Adipose tissue (tissue), 3 donors: ENCODE data around the gene GCA. TPM values are rescaled to one million over a fixed set of nuclear protein-coding genes. Genes with fewer than 3 reads are reported as not detected.

Experiments
- H3K27ac ChIP-seq: one replicate; pipeline ENCODE4 v1.5.1; 2013; ENCODE audit warnings: low read depth, low read length
- WGBS, 3 donors: extraction: QIAGEN DNeasy Blood & Tissue Kit; methylation state at CpG; one replicate each; pipeline ENCODE4 v1.1.7; 2013; 5-methylcytosine and 5-hydroxymethylcytosine counted together
- polyA plus RNA-seq, 3 donors: library from polyadenylated mRNA; stranded (reverse); fragments of 200-250 nt; gene quantifications; one replicate each; pipeline ENCODE4 v1.2.3, GENCODE V29; 2013
- donor health status: healthy with polysubstance abuse.
- donor health status: Bipolar disorder and iron deficiency.
- donor health status: healthy.

The GCA gene
- 10 to 100 TPM; 17.7 to 56.0 (median 36.6) TPM for polyA plus RNA-seq

GRCh38 chr2:162343824-162344616 is at the start of gene GCA:
Gene GCA, plus strand, starts transcription at chr2:162344132. Its CDS starts 117 bp downstream, at chr2:162344249.
- H3K27ac ChIP-seq = peak within 1 kb of the TSS; percentile 62
- WGBS, 3 donors = 0 to 1% (median 1%) methylated on average over 38 to 57 of the region's 57 CpGs

DNA sequence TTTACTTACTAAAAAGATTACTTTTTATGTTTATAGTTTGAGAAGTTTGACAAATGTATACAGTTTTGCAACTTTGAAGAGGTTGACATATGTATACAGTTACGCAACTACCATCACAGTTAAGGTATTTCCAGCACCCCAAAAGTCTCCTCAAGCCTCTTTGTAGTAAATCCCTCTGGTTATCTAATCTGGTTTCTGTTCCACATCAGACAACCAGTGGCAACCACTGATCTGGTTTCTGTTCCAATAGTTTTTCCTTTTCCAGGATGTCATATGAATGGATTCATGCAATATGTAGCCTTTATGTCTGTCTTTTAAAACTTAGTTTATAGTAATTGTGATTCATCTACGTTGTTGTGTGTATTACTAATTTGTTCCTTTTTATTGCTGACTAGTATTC is 48.9 kb upstream of the GCA start:
- H3K27ac ChIP-seq = no peak overlapping the region
- WGBS, 3 donors = 90 to 93% (median 91%) methylated on average over 2 of the region's 2 CpGs

DNA sequence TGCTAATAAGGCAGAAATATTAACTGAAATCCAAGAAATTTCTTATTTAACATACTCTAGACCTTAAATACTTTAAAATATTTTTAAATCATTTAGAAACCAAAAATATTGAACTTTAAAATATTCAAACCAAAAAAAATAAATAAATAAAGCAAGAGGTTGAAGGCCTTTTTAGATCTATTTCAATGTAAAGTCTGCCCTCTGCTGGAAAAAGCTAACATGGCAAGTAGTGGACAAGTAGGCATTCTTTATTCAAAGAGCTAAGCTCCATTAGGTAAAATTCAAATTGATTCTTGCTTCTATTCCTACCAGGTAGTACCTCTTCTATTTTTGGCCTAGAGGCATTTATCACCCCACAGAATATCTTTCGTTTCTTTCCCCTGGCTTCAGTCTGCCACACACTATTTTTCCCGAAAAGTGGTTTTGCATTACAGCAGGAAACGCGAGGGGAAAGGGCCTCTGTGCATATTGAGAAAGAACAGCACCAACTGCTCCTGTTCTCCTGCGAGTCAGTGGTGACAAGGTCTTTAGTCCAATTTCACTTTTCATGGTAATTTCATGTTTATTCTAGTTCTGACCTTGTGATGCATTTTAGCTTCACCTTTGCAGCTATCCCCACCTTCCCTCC is 45.9 kb upstream of the GCA start:
- no peak overlapping the region for H3K27ac ChIP-seq
- 41 to 62% (median 42%) methylated on average over 5 of the region's 5 CpGs for WGBS, 3 donors

GRCh38 chr2:162298669-162299335 is 45.1 kb upstream of the GCA start:
- 79 to 95% (median 89%) methylated on average over 9 of the region's 9 CpGs for WGBS, 3 donors
- no peak overlapping the region for H3K27ac ChIP-seq

DNA sequence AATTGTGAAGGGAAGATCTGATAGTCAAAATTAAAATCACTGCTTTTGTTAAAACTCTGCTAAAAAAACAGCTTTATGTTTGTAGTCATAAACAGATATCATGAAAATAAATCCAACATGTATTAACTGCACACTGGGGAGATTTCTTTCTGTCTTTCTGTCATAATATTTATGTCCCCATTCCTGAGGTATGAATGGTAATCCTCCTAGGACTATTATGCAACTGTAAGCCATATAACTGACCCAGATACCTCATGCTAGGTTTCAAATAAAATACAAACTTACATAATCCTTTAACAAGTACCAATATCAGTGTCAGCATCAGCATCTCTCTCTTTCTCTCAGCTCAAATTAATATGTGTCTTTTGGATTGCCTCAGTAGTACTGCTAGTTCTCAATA is 43.7 kb upstream of the GCA start:
- H3K27ac ChIP-seq = no peak overlapping the region

DNA sequence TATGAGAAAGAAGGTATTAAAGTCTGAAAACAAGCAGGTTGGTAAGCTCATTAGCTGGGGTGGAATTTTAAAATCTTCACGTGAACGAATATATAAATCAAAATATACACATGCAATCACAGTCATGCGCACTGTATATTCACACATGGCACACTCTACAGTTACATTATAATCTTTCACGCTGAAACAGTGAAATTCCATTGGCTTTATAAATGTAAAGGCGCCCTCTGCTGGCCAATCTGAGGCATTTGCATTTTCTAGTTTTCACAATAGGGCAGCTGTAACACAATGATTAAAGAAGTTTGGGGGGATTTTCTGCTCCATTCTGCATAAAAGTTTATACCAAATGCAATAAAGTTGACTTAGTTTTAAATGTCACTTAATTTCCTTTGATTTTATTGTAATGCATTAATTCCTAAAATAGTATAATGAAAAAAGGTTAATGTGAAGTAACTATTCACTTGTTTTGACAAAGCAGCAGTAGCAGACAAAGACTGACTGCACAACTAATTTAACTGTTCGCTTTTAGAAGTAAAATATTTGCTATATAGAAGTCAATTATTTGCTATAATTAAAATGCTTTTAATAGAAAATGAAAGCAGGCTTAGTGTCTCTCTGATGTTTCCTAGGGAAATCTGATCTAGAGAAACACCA is 42.7 kb upstream of the GCA start:
- 7 to 11% (median 8%) methylated on average over 6 of the region's 6 CpGs for WGBS, 3 donors
- no peak overlapping the region for H3K27ac ChIP-seq

DNA sequence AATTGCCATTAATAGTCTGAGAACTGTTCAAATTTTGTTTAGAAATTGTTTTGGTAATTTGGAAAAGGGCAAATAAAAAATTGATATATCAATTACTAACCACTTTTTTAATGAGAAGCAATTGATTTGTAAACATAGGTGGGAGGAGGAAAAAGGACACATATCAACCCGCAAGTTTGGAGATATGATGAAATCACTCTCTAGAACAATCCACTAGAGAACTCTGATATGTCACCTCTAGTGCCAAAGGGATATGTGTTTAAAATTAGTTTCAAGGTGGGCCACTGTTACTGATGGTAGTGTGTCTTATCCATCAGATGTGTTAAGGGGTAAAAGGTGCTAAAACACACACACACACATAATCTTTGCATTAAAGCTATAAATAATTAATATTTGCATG is 42.1 kb upstream of the GCA start:
- H3K27ac ChIP-seq = no peak overlapping the region
- 63 to 71% (median 63%) methylated on average over 1 of the region's 1 CpG for WGBS, 3 donors

GRCh38 chr2:162305901-162306300 is 38.0 kb upstream of the GCA start:
- WGBS, 3 donors = 86 to 92% (median 92%) methylated on average over 3 of the region's 3 CpGs

GRCh38 chr2:162308747-162309503 is 35.0 kb upstream of the GCA start:
- 73 to 92% (median 82%) methylated on average over 3 of the region's 3 CpGs for WGBS, 3 donors
- H3K27ac ChIP-seq = no peak overlapping the region

More at GRCh38 chr2:162305901-162306300, 38.0 kb upstream of the GCA start:
- H3K27ac ChIP-seq = no peak overlapping the region

GRCh38 chr2:162312853-162313252 is 31.1 kb upstream of the GCA start:
- H3K27ac ChIP-seq = no peak overlapping the region
- WGBS, 3 donors = 88 to 93% (median 89%) methylated on average over 1 of the region's 1 CpG

GRCh38 chr2:162315938-162316337 is 28.0 kb upstream of the GCA start:
- WGBS, 3 donors = 76 to 88% (median 88%) methylated on average over 4 of the region's 4 CpGs

DNA sequence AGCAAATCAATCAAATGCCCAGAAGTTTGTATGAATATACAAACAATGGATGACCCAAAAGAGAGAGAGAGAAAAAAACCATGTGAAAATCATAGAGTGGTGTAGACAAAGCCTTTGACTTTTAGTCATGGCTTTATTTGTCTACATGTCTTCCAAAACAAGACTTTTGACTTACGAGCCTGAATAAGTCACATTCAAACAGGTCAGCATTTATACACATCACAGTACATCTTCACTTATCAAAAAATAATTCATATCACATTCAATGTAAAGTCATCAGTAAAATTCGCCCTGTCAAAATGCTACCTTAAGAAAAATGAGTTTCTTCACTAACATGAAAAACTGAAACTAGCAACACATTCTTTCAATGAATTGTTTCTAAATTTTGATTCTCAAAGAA is 27.3 kb upstream of the GCA start:
- WGBS, 3 donors = 84 to 88% (median 84%) methylated on average over 2 of the region's 2 CpGs
- H3K27ac ChIP-seq = no peak overlapping the region

More at GRCh38 chr2:162315938-162316337, 28.0 kb upstream of the GCA start:
- H3K27ac ChIP-seq = no peak overlapping the region

DNA sequence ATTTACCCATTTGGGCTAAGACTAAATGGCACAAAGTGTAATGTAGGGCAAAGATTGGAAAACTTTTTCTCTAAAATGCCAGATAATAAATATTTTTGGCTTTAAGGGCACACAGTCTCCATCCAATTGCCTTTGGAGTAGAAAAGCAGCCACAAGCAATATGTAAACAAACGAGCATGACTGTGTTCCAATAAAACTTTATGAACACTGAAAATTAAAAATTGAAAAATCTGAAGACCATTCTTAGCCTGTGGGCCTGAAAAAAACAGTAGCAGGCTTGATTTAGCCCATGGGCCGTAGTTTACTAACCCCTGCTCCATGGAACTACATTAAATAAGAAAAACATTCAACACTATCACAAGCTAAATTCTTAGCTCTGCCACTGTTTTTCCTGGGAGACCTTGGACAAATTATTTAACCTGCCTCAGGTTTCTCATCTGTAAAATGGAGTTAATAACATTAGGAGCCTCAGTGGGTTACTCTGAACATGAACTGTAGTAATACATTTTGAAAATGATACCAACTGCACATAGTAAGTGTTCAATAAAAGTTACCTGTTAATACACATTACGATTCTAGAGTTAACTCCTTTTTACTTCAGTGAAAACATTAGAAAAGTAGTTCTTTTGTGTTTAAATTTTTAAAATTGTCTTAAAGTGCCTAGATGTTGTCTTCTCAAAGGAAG is 26.7 kb upstream of the GCA start:
- WGBS, 3 donors = 61 to 67% (median 62%) methylated on average over 3 of the region's 3 CpGs
- H3K27ac ChIP-seq = no peak overlapping the region

DNA sequence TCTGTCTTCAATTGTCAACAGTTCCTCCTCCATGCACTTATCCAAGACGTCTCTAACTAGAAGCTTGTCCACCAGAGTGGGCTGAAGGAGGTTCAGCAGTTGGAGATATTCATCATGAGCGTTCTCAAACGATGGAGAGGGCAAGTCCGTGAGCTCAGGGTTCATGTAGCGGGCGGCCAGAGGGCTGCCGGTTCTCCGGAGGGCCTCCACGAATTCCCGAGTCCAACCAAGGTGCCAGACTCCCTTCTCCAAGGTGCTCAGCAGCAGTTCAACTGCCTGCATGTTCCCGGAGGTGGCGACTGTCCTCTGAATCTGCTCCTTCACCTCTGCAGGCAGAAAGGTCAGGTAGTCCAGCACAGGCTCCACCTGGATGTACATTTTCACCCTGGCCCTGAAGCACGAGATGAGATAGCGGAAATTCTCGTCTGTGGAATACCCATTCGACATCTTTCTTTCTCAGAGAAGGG is 26.0 kb upstream of the GCA start:
- 1 to 4% (median 3%) methylated on average over 16 of the region's 16 CpGs for WGBS, 3 donors
- H3K27ac ChIP-seq = no peak overlapping the region

DNA sequence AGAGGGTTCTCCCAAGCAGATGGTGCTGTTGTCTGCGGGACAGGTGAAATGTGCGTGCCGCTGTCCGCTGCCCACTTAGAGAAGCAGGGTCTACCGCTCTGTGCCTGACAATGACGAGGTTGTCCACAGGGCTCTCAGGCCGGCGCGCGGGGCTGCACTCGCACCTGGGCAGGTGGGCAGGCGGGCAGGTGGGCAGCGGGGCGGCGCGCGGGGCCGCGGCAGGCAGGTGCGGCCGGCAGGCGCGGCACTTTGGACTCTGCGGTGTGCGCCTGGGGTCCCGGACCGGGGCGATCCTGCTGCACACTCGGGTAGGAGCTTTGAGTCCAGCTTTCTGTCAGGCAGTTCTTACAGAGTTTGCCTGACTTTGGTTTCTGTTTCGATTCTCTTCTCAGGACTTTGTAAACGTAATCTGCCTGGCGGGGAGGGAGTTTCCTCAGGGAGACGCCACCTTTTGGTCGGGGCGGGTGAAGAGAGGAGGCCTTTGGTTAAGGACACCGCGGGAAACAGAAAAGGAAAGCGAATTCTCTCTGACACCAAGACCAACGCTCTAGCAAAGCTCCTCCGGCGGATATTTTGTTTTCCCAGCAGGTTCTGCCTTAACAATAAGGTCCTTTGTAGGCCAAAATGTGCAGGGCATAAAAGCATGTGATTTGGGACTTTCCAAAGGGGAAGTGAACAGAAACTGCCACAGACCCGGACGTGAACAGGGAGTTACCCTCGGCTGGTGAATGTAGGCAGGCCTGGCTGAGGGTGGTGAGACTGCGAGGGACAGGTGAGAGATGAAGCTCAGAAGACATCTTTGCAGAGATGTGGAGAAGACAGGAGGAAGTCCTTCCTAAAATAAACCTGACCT is 25.4 kb upstream of the GCA start, which contains the start of gene IFIH1:
Gene IFIH1, minus strand, starts transcription at position 357 of the 853 bp plus-strand sequence. CDS start 377 bp downstream, outside the sequence.
- H3K27ac ChIP-seq = peak within 1 kb of the TSS; percentile 33
- WGBS, 3 donors = 0 to 1% (median 0%) methylated on average over 45 of the region's 45 CpGs

GRCh38 chr2:162320864-162321517 is 22.9 kb upstream of the GCA start:
- WGBS, 3 donors = 44 to 63% (median 47%) methylated on average over 1 of the region's 1 CpG
- H3K27ac ChIP-seq = no peak overlapping the region
